B cell (primary cell): ENCODE measurements around the gene LSM4. TPM values are rescaled to one million over a fixed set of nuclear protein-coding genes. Genes with fewer than 3 reads are reported as not detected.

Source experiments
- ATAC-seq: fragments of 200-7000 bp; cut with Tn5 transposase; one replicate; pipeline ENCODE4 v1.10.0; 2021; ENCODE audit warnings: low read depth, mild to moderate bottlenecking, moderate number of reproducible peaks, moderate library complexity
- CTCF ChIA-PET: fragments of 350-600 bp; sonication (Branson Sonifier 250); formaldehyde crosslinking; loops from one replicate; lab custom pipeline; 2021; ENCODE audit warnings: antibody characterized with exemption, inconsistent platforms; lab: Charles Lee
- POLR2A ChIA-PET: fragments of 350-600 bp; sonication (Branson Sonifier 250); formaldehyde crosslinking; loops from one replicate; lab custom pipeline; 2021; ENCODE audit warnings: antibody characterized with exemption; lab: Charles Lee
- DNase-seq: peaks from one replicate; pipeline ENCODE4 v3.0.0; 2013
- H2AFZ ChIP-seq: 2 replicates; pipeline ENCODE4 v1.6.1; 2012; ENCODE audit warnings: mild to moderate bottlenecking, low read depth, low read length; ENCODE audit not compliant: insufficient read depth, poor library complexity, severe bottlenecking
- H3K27ac ChIP-seq, 2 donors: 1 replicate in 1 of 2; 2 replicates in 1 of 2; pipeline ENCODE4 v1.5.1; 2012 to 2013; ENCODE audit warnings: low read length in 2 of 2, mild to moderate bottlenecking in 2 of 2, moderate library complexity in 1 of 2
- H3K27me3 ChIP-seq, 4 experiments: fragments of 200-600 bp in 1 of 4; sonication (generic) in 1 of 4; replicated peaks in 1 of 4; 1 replicate in 2 of 4; 2 replicates in 2 of 4; pipeline versions ENCODE4 v1.6.1 to v1.7.0; 2013 to 2016; ENCODE audit warnings: low read length in 3 of 4, mild to moderate bottlenecking in 2 of 4, mixed read lengths in 1 of 4, moderate library complexity in 1 of 4; ENCODE audit not compliant: insufficient read depth in 4 of 4, control insufficient read depth in 3 of 4; ENCODE audit errors: control extremely low read depth in 1 of 4
- H3K36me3 ChIP-seq, 2 experiments: replicated peaks in 1 of 2; 1 replicate in 1 of 2; 2 replicates in 1 of 2; pipeline versions ENCODE4 v1.6.1 to v1.7.1; 2013; ENCODE audit warnings: low read length in 1 of 2; ENCODE audit not compliant: insufficient read depth in 2 of 2, control insufficient read depth in 1 of 2; ENCODE audit errors: control extremely low read depth in 1 of 2, extremely low read depth in 1 of 2
- H3K4me1 ChIP-seq, 2 donors: fragments of 200-600 bp in 1 of 2; sonication (generic) in 1 of 2; 1 replicate in 1 of 2; 2 replicates in 1 of 2; pipeline versions ENCODE4 v1.5.1 to v1.6.1; 2013 to 2017; ENCODE audit warnings: low read length in 2 of 2; ENCODE audit not compliant: control insufficient read depth in 2 of 2, insufficient read depth in 2 of 2
- H3K4me2 ChIP-seq: replicated peaks from 2 replicates; pipeline ENCODE3; 2012; ENCODE audit warnings: mild to moderate bottlenecking, low read depth, low read length; ENCODE audit not compliant: poor library complexity, severe bottlenecking
- H3K4me3 ChIP-seq, 5 experiments: fragments of 200-600 bp in 1 of 5; sonication (generic) in 1 of 5; 1 replicate in 3 of 5; 2 replicates in 2 of 5; pipeline versions ENCODE4 v1.5.1 to v1.7.0; 2011 to 2016; ENCODE audit warnings: low read length in 4 of 5, mild to moderate bottlenecking in 4 of 5, low read depth in 2 of 5, control low read depth in 1 of 5, moderate library complexity in 1 of 5; ENCODE audit not compliant: insufficient read depth in 1 of 5; ENCODE audit errors: control extremely low read depth in 1 of 5, extremely low read depth in 1 of 5
- H3K79me2 ChIP-seq: fragments of 200-600 bp; sonication (generic); one replicate; pipeline ENCODE4 v1.6.0; 2016; ENCODE audit warnings: low read length; ENCODE audit not compliant: control insufficient read depth, insufficient read depth
- H3K9ac ChIP-seq: fragments of 200-600 bp; sonication (generic); 2 replicates; pipeline ENCODE4 v1.6.1; 2017; ENCODE audit warnings: mild to moderate bottlenecking, low read length, moderate library complexity
- H3K9me3 ChIP-seq, 3 donors: one replicate each; pipeline versions ENCODE4 v1.6.1 to v1.7.1; 2013; ENCODE audit warnings: low read length in 2 of 3; ENCODE audit not compliant: control insufficient read depth in 2 of 3, insufficient read depth in 1 of 3; ENCODE audit errors: control extremely low read depth in 1 of 3
- H4K20me1 ChIP-seq: 2 replicates; pipeline ENCODE4 v1.6.0; 2012; ENCODE audit warnings: mild to moderate bottlenecking, low read length; ENCODE audit not compliant: insufficient read depth, control insufficient read depth, poor library complexity, severe bottlenecking
- H3K27ac Mint-ChIP-seq: one replicate; pipeline ENCODE4 v1.8.0; 2021; ENCODE audit warnings: mixed read lengths
- H3K27me3 Mint-ChIP-seq: one replicate; pipeline ENCODE4 v1.8.0; 2021; ENCODE audit warnings: mixed read lengths
- H3K4me1 Mint-ChIP-seq: one replicate; pipeline ENCODE4 v1.8.0; 2021; ENCODE audit warnings: mixed read lengths
- H3K4me3 Mint-ChIP-seq: one replicate; pipeline ENCODE4 v1.8.0; 2021; ENCODE audit warnings: mixed read lengths
- H3K9me3 Mint-ChIP-seq: one replicate; pipeline ENCODE4 v1.8.0; 2022; ENCODE audit warnings: mixed read lengths; ENCODE audit not compliant: insufficient read depth
- CTCF ChIP-seq: fragments of 200-600 bp; IDR thresholded peaks from one replicate; pipeline ENCODE4 v1.8.0; 2022; ENCODE audit warnings: antibody characterized with exemption, mild to moderate bottlenecking
- EZH2 ChIP-seq: IDR thresholded peaks from 2 replicates; pipeline ENCODE4 v1.6.1; 2012; ENCODE audit warnings: borderline replicate concordance, low read depth, mild to moderate bottlenecking, moderate library complexity, low read length; ENCODE audit not compliant: insufficient read depth, poor library complexity, severe bottlenecking
- WGBS: methylation state at CpG from one replicate; pipeline ENCODE4 v1.1.5; 2013; ENCODE audit warnings: missing lambda C conversion rate; ENCODE audit not compliant: insufficient coverage; 5-methylcytosine and 5-hydroxymethylcytosine counted together
- intact Hi-C: fragments of 100-400 bp; cut with micrococcal nuclease; formaldehyde crosslinking; loops from one replicate; pipeline ENCODE4 v1.10.0; 2022
- polyA plus RNA-seq: library from polyadenylated mRNA; depleted of rRNA; stranded (reverse); fragments of >200 nt; gene quantifications from 2 replicates; pipeline ENCODE4 v1.2.3, GENCODE V29; 2012
- total RNA-seq, 2 donors: library from RNA; stranded (reverse); fragments of 120-200 nt in 1 of 2; gene quantifications; 1 replicate in 1 of 2; 2 replicates in 1 of 2; pipeline versions ENCODE4 v1.2.3 to v1.2.4, GENCODE V29; 2013 to 2022

The LSM4 gene
- total and polyA plus RNA-seq, 2 donors (not counting 1 experiment from before 2014, with no cell fraction given) = 66.3 to 86.1 TPM

GRCh38 chr19:18342090-18342632 is 19.3 kb upstream of the LSM4 start:
- no peak overlapping the region for H3K4me2 ChIP-seq
- H3K79me2 ChIP-seq = peaks cover 3% of the 10 kb centered on the region
- Mint-ChIP-seq H3K27me3 (no peaks in the 10 kb centered on the region), H3K27ac (no peak overlapping the region), H3K4me3 (peak overlapping the region; percentile 32), H3K4me1 (peaks cover 13% of the 10 kb centered on the region), H3K9me3 (no peaks in the 10 kb centered on the region)
- peaks cover 12% of the 10 kb centered on the region for H4K20me1 ChIP-seq
- DNase-seq (no peak), ATAC-seq (no peak)
- intact Hi-C loops = no loop called here
- H3K9ac ChIP-seq = no peak overlapping the region
- peaks cover 13 to 18% of the 10 kb centered on the region in 2 donors for H3K4me1 ChIP-seq
- TF ChIP-seq CTCF (no peak), EZH2 (no peak)
- no peak overlapping the region for H3K4me3 ChIP-seq
- H3K36me3 ChIP-seq = no peaks in the 10 kb centered on the region
- H2AFZ ChIP-seq = no peak overlapping the region
- 93% methylated on average over 7 of the region's 8 CpGs for whole genome bisulfite sequencing
- no peaks in the 10 kb centered on the region for H3K9me3 ChIP-seq
- ChIA-PET POLR2A (interaction anchor here (0.7 kb wide), 2 partner anchors 22 to 24 kb away, joined by 3 to 5 read pairs; no protein-coding TSS in a partner anchor), CTCF (interaction anchor here (0.6 to 1.7 kb wide), 6 partner anchors 13 to 134 kb away, joined by 3 to 5 read pairs (median 4); no protein-coding TSS in a partner anchor)
- H3K27ac ChIP-seq = no peak overlapping the region
- H3K27me3 ChIP-seq = no peaks in the 10 kb centered on the region
